Heart left ventricle (tissue), 16 donors: ENCODE measurements around the gene NOTCH3. TPM values are rescaled to one million over a fixed set of nuclear protein-coding genes. Genes with fewer than 3 reads are reported as not detected.

Experiments used
- ATAC-seq, 4 donors: fragments of 200-7000 bp; cut with Tn5 transposase; one replicate each; pipeline ENCODE4 v1.9.1; 2020 to 2022; ENCODE audit warnings: moderate library complexity in 4 of 4, mild to moderate bottlenecking in 3 of 4, moderate number of reproducible peaks in 1 of 4
- DNase-seq, 5 donors: peaks; one replicate each; pipeline ENCODE4 v3.0.0-alpha.2; 2020
- H3K27ac ChIP-seq, 12 donors: fragments of 200-600 bp; sonication (generic) in 4 of 12; one replicate each; pipeline versions ENCODE4 v1.5.0 to v1.8.0; 2016 to 2022; ENCODE audit warnings: mild to moderate bottlenecking in 2 of 12
- H3K27me3 ChIP-seq, 9 donors: fragments of 200-600 bp; sonication (generic) in 2 of 9; one replicate each; pipeline versions ENCODE4 v1.5.1 to v1.8.0; 2016 to 2022; ENCODE audit warnings: mild to moderate bottlenecking in 3 of 9
- H3K36me3 ChIP-seq, 9 donors: fragments of 200-600 bp; sonication (generic) in 2 of 9; one replicate each; pipeline versions ENCODE4 v1.5.0 to v1.8.0; 2018 to 2022; ENCODE audit warnings: mild to moderate bottlenecking in 2 of 9
- H3K4me1 ChIP-seq, 12 donors: fragments of 200-600 bp; sonication (generic) in 4 of 12; one replicate each; pipeline versions ENCODE4 v1.5.0 to v1.8.0; 2016 to 2022; ENCODE audit warnings: mild to moderate bottlenecking in 3 of 12
- H3K4me3 ChIP-seq, 12 donors: fragments of 200-600 bp; sonication (generic) in 4 of 12; one replicate each; pipeline versions ENCODE4 v1.5.0 to v1.8.0; 2017 to 2022; ENCODE audit warnings: mild to moderate bottlenecking in 9 of 12, moderate library complexity in 4 of 12
- H3K9me3 ChIP-seq, 12 donors: fragments of 200-600 bp; sonication (generic) in 4 of 12; one replicate each; pipeline versions ENCODE4 v1.5.0 to v1.8.0; 2016 to 2022; ENCODE audit warnings: mild to moderate bottlenecking in 1 of 12
- CTCF ChIP-seq, 12 donors: fragments of 200-600 bp; sonication (generic) in 4 of 12; IDR thresholded peaks; one replicate each; pipeline versions ENCODE4 v1.5.0 to v1.8.0; 2018 to 2022; ENCODE audit warnings: antibody characterized with exemption in 12 of 12, mild to moderate bottlenecking in 5 of 12
- POLR2A ChIP-seq, 2 donors: fragments of 450-650 bp; IDR thresholded peaks; one replicate each; pipeline ENCODE4 v1.6.1; 2017; ENCODE audit warnings: antibody characterized with exemption in 2 of 2, mild to moderate bottlenecking in 2 of 2, moderate library complexity in 2 of 2
- WGBS, 4 donors: extraction: QIAGEN DNeasy Blood & Tissue Kit in 2 of 4; methylation state at CpG; one replicate each; pipeline versions ENCODE4 v1.1.5 to v1.1.7; 2013 to 2018; 5-methylcytosine and 5-hydroxymethylcytosine counted together
- intact Hi-C, 10 donors: fragments of 100-400 bp; cut with DNase I; formaldehyde crosslinking; loops; one replicate each; pipeline versions ENCODE4 v1.11.1 to v1.14.2; 2022
- polyA plus RNA-seq, 2 donors: library from polyadenylated mRNA; stranded (reverse); fragments of 200-250 nt; gene quantifications; one replicate each; pipeline ENCODE4 v1.2.3, GENCODE V29; 2013
- total RNA-seq, 9 donors: library from RNA; depleted of rRNA in 2 of 9; stranded (reverse); fragments of >200 nt in 2 of 9; fragmentation: NEBNext Ultra II Directional in 3 of 9; extraction: Animal tissue kit (Norgen Biotek cat#: 25700) in 3 of 9; gene quantifications; one replicate each; pipeline versions ENCODE4 v1.1.0 to v1.2.4, GENCODE V29; 2016 to 2023
- donor health status: ischemic (EF 13 %, LVEDD 7.1; RV severe dilation, severe dysfunction).
- donor health status: healthy with polysubstance abuse.
- donor health status: DM: no; HTN: yes; CAD: no.
- donor health status: DM: no; HTN: no; CAD: no.
- donor health status: ischemic (EF 25% LVEDD 6.9; RV normal size, moderate dysfunction).
- donor health status: ischemic (EF 25% LVEDD 5.7; RV mildly dilated, moderate dysfunction).
- donor health status: healthy.
- donor health status: DM: yes; HTN: yes; CAD: no.
- donor health status: ischemic (EF 35%, LVEDD 5.7; RV mildly dilated, moderate dysfunction).
- donor health status: nonischemic (EF 11% LVEDD 7.7; RV severe dilation, severe dysfunction).
- donor health status: DM: yes; HTN: yes; CAD: no.
- donor health status: PGD.
- donor health status: ischemic (EF 29% LVEDD 5.4; RV normal size, mild dysfunction).
- donor health status: nonischemic (EF 23%, LVEDD 6.1; RV moderate dilation, normal function).

The NOTCH3 gene
- total and polyA plus RNA-seq, 11 donors: 16.7 to 77.2 (median 29.6) TPM

DNA sequence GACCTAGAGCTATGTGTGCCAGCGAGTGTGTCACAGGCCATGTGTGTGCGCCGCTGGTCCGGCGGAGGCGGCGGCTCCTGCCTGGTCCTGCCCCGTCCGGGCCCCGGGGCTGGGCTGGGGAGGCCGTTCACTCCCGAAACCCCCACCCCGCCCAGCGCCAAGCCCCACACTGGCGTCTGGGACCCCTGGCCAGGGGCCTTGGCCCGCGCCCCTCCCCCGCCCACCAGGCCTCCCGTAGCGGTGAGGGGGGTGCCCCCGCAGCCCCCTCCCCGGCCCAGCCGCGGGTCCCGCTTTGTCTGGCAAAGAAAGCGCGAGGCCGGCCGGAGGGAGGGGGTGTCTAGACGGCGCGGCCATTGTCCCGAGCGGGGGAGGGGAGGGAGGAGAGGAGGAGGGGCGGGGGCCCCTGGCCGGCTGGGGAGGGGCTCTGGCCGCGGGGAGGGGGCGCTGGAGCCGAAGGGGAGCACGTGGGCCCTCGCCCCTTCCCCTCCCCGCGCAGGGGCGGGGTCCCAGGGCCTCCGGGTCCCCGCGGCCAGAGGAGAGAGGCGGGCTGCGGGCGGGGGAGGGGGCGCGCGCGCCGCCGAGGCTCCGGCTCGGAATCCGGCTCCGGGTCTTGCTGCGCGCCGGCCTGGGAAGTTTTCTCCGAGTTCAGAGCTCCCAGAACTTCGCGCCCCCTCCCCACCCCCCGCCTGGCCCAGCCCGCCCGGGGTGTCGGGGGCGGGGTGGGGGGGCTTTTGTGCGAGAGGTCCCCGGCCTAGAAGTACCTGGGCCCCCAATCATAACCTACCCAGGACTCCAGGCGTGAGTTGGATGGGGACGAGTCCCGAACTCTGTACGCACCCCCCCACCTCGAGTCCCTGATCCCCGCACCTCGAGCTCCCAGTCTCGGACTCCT is 888 bp downstream of the NOTCH3 start:
- peaks cover 0 to 5% (median 0%) of the 10 kb centered on the region in 9 donors for H3K36me3 ChIP-seq
- no peaks in the 10 kb centered on the region for H3K9me3 ChIP-seq
- intact Hi-C loops: loop anchor here in 2 of 10 donors (10.0 kb wide), 2 partner anchors 55 to 995 kb away; partner anchors contain the start of gene AP1M1 (in 1 of the 2)
- H3K27ac ChIP-seq: peak overlapping the region; percentile 35 to 91 (median 69)
- WGBS, 4 donors: 1 to 14% (median 5%) methylated on average over 24 to 79 of the region's 82 CpGs
- DNase-seq (no peak), ATAC-seq (peak in 1 of 4 donors; percentile 5)
- TF ChIP-seq CTCF (IDR thresholded peaks at IDR 0.05) (no peak), POLR2A (IDR thresholded peaks at IDR 0.05) (no peak)
- peaks cover 0 to 36% (median 13%) of the 10 kb centered on the region in 12 donors for H3K4me1 ChIP-seq
- peak overlapping the region; percentile 43 to 71 (median 58) for H3K4me3 ChIP-seq
- peaks cover 9 to 62% (median 36%) of the 10 kb centered on the region in 9 donors for H3K27me3 ChIP-seq

DNA sequence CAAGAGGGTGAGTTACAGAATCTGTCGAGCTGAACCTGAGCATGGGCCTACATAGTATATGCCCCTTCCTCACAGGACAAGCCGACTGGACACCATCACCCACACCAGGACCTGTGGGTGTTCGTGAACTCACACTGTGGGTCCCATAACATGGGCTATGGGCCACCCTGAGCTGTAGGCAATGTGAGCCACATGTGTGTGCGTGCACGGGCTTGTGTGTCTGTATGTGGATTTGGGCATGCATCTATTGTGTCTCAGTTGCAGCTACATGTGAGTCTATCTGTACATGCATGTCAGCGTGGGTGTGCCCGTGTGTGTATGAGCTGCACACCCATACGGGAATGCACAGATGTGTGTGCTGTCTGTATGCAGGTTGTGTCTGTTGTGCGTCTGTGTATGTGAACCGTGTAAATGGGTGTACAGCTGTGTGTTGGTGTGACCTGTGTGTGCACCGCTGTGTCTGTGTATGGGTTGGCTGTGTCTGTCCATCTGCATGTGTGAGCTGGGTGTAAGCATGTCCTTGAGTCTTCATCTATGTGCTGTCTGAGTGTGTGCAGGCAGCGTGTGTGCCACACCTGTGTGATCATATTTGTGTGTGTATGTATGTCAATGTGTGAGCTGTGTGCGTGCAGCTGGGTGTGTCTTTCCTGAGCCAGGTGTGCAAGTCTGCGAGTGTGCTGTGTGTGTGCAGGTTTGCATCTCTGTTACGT is 1.7 kb downstream of the NOTCH3 start:
- peaks cover 9 to 69% (median 41%) of the 10 kb centered on the region in 9 donors for H3K27me3 ChIP-seq
- peak overlapping the region in 9 of 12 donors; percentile 40 to 91 (median 68) for H3K27ac ChIP-seq

GRCh38 chr19:15197942-15198341 is 2.9 kb downstream of the NOTCH3 start:
- Histone ChIP-seq H3K27me3 (peaks cover 9 to 71% (median 41%) of the 10 kb centered on the region in 9 donors), H3K4me3 (peak overlapping the region in 10 of 12 donors; percentile 1 to 71 (median 58)), H3K27ac (peak overlapping the region in 8 of 12 donors; percentile 21 to 91 (median 41)), H3K9me3 (no peaks in the 10 kb centered on the region), H3K36me3 (peaks cover 0 to 9% (median 0%) of the 10 kb centered on the region in 9 donors), H3K4me1 (peaks cover 0 to 44% (median 13%) of the 10 kb centered on the region in 12 donors)
- TF ChIP-seq CTCF (IDR thresholded peaks at IDR 0.05) (no peak), POLR2A (IDR thresholded peaks at IDR 0.05) (no peak)
- intact Hi-C loops: loop anchor here in 1 of 10 donors (10.0 kb wide), 1 partner anchor 57 kb away; no protein-coding TSS in a partner anchor
- ATAC-seq (no peak), DNase-seq (no peak)
- WGBS, 4 donors: 27 to 40% (median 37%) methylated on average over 8 of the region's 8 CpGs

More for the DNA sequence above, 1.7 kb downstream of the NOTCH3 start:
- Histone ChIP-seq H3K4me1 (peaks cover 0 to 41% (median 13%) of the 10 kb centered on the region in 12 donors), H3K9me3 (no peaks in the 10 kb centered on the region), H3K36me3 (peaks cover 0 to 5% (median 0%) of the 10 kb centered on the region in 9 donors), H3K4me3 (peak overlapping the region; percentile 43 to 71 (median 58))
- intact Hi-C loops: loop anchor here in 1 of 10 donors (10.0 kb wide), 1 partner anchor 56 kb away; no protein-coding TSS in a partner anchor
- ATAC-seq (no peak), DNase-seq (no peak)
- WGBS, 4 donors: 68 to 77% (median 74%) methylated on average over 12 to 15 of the region's 15 CpGs
- no peak for TF ChIP-seq POLR2A (IDR thresholded peaks at IDR 0.05)
- no peak for TF ChIP-seq CTCF (IDR thresholded peaks at IDR 0.05)
